Activated CD8-positive, alpha-beta memory T cell treated with anti-CD3 and anti-CD28 coated beads, Interleukin-2, amount 50 U/mL, for 1 hour (primary cell): Measurements from ENCODE around the gene IGLL5.
A peak's percentile ranks its signal among the peaks of the same experiment; 100 is the strongest.
"Not testable (repeated sequence)": the region's sequence is repeated elsewhere in the genome, so short reads cannot be mapped to it uniquely, and the experiment has no call there.

Experiments
- DNase-seq: peaks from one replicate; pipeline ENCODE4 v3.0.0-alpha.2; 2020; ENCODE audit errors: extremely low read depth

The IGLL5 gene

DNA sequence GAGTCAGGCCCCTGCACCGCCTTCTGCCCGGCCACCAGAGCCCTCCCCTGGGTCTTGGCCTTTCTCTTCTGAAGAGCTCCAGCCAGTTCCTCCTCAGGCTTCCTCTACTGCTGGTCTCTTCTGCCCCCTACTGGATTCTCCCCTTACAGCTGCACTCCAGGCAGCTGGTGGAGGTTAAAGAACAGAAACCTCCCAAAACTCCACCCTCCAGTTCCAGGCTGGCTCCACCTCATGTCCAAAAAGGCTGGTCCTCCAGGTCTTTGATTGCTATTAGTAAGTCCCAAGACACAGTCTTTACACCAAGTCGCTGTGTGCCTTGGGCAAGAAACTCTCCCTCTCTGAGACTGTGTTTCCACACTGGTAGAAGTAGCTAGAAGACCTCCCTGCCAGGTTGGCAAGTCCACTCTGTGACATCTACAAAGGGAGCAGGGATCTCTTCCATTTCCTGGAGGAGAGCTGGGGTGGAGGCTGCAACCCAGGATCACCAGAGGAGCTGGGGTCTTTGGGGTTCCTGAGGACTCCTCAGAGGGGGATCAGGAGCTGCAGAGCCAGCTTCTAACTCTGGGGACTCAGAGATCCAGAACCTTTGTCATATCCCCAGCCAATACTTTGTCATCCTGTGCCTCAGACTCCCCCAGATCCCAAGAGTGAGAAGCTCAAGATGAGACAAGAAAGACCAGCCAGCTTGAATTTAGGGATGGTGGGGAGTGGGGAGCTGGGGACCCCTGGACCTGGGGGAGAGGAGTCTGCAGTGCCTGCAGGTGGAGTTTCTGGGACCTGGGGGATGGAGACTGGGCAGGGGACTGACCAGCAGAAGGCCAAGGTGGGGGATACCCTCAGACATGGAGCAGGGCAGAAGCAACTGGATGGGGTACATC lies 3.4 kb upstream of the IGLL5 start:
- DNase-seq, result peak; percentile 36

DNA sequence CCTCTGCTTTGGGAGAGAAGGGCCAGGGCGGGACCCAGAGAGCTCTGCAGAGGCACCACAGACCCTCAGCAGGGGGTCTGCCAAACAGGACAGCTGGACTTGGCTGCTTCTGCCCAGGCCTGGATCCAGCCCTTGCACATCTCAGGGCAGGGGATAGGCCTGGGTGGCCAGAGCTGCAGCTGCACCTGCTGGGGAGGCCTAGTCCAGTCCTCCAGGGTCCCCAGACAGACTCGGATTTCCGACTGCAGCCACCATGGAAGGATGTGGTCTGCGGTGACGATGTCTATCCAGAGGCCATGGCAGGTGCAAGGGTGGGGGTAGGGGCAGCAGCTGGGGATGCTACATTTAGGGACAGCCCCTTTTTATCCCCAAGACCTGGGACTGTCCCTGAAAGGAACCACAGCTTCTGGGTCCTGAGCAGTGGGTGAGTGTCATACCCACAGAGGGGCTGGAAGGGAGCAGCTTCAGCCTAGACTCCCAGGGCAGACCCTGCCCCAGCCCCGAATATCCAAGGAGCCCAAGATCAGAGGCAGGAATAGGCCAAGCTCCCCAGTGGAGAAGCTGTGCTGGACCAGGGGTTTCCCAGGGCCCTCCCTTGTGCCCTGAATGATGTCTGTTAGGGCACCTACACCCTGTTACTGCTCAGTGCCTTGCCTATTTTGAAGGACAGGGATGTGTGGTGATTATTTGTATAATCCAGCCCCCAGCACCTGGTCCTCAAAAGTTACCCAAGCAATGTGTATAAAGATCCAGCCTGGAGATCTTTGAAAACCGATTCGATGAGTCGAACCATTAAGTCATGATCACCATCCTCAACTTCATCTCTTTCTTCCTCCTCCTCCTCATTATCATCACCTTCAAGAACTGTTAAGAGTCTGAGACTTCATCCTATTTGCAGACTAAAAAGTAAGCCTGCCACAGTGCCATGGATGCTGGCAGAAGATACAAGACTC lies 2.5 kb upstream of the IGLL5 start:
- no peak for DNase-seq

DNA sequence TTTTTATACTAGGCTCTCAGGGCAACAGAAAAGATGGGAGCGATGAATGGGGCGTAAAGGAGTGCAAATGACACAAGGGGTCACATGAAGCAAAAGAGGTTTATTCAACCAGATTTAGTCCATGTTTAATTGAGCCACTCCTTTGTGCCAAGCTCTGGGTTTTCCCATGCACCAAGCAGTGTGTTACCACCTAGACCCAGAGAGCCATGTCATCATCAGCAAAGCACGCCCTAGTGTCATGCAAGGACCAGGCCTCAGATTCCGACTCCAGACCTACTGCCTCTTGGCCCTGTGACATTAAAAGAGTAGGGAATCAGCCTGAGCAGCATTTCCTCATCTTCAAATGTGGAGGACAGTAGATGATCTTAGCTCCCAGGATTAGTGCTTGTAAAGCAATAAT lies 1.1 kb upstream of the IGLL5 start:
- DNase-seq, result no peak

DNA sequence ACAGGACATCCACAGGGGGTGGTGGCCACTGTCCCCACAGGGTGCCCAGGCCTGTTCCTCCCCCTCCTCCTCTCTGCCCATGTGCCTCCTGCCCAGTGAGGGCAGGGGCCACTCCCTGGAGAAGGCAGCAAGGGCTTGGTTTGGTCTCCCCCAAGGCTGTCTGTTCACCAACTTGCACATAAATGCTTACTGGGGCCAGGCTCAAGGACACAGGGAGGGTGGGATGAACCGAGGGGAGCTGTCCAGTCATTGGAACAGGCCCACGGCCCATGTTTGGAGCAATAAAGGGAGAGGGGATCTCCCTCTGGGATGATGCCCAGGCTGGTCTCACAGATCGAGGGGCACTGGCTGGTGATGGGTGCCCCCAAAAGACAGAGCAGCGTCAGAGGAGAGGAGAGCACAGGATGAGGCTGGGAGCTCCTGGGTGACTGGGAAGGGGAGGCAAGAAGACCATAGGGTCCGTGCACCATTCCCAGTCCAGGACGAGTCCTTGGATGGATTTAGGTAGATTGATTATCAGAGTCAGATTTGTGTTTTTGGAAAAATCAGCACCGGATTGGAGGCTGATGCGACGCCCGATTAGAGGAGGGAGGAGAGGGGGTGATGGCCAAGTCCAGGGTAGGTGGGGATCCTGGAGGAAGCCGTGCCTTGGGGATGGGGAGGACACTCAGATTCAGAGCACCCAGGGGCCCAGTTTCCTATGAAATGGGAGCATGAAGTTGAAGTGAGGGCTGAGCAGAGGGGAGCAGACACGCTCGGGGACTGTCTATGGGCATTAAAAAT lies 1.1 kb downstream of the IGLL5 start:
- no peak for DNase-seq

DNA sequence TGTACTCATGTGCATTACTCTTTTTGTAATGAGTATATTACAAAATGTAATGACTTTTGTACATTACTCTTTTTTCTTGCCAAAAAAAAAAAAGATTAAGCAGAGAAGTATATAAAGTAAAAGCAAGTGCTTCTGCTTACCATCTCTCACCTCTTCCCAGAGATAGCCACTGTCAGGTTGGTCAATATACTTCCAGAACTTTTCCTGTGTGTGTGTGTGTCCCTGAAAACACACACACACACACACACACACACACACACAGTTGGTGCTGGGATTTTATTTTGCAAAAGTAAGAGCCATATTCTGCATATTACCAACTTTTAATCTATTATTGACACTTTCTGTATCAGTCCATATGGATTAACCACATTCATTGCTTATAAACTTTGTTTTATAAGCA lies 2.5 kb downstream of the IGLL5 start:
- DNase-seq, result no peak

DNA sequence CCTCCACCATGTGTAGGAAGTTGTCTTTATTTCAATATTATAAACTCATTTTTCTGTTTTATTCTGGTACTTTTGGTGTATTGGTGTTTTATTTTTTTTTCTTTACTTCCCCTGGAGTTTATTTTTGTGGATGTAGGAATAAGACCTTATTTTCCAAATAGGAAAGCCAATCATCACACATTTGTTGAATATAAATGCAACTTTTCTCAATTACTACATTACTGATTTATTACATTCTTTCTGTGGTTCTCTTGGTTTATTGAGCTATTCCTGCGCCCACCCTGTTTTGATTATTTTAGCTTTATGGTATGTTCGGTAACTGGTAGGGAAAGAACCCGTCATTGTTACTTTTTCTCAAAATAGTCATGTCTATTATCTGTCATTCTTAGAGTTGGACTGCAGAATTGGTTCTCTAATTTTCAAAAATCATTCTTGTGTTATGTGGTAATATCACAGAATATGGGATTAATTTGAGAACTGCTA lies 3.6 kb downstream of the IGLL5 start:
- no peak for DNase-seq

DNA sequence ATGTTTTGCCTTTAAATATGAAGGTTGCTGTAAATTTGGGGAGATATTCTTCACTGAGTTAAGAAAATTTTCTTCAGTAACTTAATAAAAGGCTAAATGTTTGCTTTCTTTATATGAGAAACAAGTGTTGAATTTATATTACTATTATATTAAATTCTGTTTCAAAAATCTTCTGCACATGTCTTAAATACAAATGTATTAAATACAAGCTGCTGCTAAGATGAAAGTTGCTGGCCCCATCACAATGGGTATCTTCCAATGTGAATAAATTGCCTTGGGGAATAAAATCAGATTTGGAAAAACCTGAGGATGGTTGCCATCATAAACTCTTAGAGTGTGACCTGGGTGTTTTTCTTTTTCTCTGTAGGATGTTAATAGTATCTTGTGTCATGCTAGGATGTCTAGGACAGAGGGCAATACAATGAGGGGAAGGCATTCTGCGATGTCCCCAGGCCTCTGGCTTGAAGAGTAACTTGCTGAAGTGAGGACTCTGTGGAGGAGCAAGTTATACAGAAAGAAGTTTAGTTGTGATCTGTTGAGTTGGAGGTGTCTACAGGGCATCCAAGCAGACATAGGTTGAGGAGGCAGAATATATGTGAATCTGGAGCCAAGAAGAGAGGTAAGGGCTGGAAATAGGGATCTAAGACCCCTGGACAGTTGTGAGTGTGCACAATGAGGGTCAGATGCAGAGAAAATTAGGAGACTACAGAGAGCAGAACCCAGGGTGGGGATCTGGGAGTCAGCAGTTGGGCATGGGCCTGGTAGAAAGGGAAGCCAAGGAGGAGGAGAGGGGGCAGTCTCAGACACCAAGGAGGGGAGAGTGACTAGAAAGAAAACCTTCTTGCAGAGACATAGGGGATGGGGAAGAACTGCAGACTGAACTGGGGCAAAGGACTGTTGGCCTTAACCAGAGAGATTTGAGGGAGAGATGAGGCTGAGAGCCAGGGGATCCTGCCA lies 4.8 kb downstream of the IGLL5 start:
- DNase-seq, result no peak

DNA sequence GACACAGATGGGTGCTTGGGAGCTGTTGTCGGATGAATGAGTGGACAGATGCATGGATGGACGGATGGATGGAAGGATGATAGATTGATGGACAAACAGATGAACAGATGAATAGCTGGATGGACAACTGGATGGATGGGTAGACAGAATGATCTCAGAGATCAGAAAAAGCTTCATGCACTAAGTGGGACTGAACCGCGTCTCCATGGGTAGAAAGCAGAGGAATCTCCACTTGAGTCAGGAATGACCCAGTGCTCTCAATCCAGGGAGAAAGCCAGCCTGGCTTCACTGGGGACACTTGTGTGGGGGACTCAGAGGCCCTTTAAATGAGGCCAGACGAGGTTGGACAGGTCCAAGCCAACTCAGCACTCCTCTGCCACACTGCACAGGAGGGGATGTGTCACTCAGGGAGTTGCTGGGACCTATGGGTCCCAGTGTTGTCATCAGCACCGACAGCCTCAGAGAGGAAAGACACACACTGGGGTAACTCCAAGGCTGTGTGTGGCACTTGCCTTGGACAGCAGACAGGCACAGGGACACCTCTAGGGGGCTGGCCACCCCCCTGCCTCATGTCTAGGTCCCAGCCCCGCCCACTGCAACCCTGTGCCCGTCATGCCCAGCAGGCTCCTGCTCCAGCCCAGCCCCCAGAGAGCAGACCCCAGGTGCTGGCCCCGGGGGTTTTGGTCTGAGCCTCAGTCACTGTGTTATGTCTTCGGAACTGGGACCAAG lies 5.6 kb downstream of the IGLL5 start:
- DNase-seq, result no peak

DNA sequence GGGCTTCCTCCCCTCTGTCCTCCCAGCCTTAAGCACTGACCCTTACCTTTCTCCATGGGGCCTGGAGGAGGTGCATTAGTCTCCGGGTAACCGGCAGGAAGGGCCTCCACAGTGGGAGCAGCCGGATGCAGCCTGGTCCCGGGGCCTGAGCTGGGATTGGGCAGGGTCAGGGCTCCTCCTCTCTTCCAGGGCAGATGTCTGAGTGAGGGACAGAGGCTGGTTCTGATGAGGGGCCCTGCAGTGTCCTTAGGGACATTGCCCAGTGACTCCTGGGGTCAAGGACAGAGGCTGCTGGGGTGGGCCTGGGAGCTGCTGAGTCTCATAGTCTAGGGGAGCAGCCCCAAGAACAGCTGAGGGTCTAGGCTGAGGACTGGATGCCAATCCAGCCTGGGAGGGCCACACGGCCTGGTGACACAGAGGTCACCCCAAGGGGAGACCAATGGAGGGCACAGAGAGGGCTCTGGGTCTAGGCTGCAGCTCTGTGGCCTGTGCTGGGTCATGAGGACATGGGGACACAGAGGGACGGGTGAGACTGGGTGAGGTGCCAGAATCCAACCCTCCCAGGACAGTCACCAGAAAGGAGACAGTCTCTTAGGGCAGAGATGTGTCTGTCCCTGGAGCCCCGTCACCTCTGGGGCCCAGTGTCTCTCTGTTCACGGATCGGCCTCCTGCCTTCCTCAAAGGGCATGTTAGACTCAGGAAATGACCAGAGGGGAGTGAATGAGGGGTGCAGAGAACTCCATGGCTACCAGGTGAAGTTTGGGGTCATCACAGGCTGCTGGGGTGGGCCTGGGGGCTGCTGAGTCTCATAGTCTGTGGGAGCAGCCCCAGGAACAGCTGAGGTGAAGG lies 6.5 kb downstream of the IGLL5 start:
- DNase-seq, result no peak

DNA sequence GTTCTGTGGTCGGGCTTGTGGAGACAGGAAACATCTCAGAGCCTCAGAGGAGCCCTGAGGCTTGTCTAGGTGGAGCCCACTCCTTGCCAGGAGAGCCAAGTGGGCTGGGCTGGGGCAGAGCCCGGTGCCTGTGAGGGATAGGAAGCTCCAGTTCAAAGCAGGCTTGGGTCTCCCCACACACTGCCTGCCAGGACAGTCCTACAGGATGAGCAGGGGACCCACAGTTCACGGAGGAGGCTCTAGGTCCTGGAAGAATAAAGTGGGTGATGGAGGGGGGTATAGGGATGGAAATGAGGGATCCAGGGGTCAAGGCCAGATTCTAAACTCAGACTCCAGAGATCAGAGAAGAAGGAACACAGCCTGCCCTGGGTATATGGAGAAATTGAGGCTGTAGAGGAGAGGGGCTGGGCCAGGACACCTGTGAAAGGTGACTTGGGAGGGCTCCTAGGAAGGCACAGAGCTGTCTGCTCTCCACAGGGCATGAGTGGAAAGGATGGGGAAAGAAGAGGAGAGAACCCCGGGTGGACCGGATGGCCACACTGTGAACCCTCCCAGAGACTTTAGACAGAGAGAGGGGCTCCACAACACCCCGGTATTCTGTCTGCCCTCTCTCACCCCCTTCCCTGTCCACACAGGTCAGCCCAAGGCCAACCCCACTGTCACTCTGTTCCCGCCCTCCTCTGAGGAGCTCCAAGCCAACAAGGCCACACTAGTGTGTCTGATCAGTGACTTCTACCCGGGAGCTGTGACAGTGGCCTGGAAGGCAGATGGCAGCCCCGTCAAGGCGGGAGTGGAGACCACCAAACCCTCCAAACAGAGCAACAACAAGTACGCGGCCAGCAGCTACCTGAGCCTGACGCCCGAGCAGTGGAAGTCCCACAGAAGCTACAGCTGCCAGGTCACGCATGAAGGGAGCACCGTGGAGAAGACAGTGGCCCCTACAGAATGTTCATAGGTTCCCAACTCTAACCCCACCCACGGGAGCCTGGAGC lies 7.4 kb downstream of the IGLL5 start:
- DNase-seq, result no peak

DNA sequence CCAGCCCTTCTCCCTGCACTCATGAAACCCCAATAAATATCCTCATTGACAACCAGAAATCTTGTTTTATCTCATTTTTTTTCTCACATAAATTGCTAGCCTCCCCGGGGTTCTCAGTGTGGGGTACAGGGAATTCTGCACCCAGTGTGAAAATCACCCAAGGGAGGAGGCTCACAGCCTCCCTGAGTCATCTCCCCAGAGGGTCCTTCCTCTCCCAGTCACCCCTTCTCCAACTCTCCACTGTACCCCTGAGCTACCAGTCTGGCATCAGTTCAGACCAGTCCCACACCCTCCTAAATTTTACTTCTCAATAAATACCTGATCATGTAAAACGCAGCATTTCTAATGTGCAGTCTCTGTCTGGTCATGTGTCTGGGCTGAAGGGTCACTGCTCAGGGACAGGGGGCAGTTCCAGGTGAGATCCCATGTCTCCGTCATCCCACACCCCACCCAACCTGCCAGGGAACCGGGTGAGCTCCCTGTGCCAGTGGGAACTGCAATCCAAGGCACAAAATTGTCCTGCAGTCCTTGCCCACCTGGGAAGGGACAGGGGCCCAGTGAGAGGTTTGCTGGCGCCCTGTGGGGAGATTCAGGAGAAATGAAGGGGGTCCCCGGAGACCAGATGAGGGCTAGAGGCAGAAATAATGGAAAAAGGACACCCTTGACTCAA lies 8.3 kb downstream of the IGLL5 start:
- no peak for DNase-seq

DNA sequence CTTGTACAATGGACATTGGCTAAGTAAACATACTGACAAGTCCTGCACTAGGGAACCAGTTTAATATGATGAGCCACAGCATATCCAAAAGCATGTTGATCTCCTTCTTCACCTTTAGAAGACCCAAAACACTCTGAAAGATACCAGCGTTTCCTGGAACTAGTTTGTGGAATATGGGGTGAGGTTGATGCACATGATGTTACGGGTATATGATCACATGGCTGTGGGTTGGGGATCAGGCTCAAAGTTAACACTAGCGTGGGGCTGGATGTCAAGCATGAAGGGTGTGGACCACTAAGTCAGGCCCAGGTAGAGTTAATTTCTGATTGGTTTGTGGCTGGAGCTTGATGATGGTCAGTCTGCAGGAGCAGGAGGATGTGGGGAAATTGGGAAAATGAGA lies 9.0 kb downstream of the IGLL5 start:
- no peak for DNase-seq

DNA sequence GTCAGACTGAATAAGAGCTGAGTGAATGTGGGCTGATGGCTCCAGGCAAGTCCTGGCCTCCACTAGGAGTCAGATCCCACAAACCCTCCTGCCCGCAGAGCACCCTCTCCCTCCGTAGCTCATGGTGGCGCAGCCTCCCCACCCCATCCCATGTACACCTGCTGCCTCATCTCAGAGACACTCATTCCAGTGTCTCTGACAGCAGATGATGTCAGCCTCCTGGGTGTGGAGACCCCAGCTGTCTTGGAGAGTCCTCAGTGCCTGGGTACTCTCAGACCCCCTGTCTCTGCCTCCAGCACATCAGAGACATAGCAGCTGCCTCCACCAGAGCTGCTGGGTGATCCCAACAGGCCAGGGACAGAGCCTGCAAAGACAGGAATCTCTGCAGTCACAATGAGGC lies 9.5 kb downstream of the IGLL5 start:
- no peak for DNase-seq

DNA sequence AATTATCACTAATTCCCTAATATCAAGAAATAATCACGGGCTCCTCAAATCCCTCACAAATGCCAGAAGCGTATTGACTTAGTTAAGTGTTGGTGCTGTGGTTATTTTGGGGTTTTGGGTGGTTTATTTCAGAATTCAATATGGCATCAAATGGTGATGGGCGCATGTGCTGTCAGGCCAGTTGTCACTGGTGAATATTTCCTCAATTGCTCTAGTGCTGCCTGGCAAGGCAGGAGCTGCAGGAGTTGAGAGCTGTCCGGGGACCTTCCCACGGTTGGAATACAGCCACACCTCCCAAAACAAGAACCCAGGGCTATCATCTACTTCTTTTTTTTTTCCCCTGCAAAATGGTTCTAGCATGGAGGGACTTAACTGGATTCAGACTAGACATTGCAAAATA lies 10.3 kb downstream of the IGLL5 start:
- no peak for DNase-seq

DNA sequence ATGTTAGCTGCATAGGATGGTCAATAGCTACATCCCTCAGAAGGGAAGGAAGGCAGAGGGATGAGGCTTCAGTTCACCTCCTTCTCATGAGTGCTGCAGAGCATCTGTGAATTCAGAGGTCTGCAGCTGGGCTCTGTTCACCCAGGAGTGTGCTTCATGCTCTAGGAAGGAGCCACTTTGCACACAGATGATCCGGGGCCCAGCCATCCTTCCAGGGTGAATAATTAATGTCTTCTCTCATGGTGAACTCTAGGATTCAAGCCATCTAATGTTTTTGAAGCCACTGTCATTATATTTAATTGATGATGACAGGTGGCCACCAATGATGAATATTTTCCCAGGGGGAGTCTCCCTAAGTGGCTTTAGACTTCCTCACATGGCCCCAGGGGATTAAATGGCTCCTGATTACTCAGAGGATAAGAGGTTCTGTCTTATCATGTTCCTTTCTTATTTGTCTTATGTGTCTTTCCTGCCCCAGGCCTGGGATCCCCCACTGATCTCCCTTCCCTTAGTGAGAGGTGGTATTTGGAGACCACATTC lies 10.9 kb downstream of the IGLL5 start:
- DNase-seq, result not testable (repeated sequence)

DNA sequence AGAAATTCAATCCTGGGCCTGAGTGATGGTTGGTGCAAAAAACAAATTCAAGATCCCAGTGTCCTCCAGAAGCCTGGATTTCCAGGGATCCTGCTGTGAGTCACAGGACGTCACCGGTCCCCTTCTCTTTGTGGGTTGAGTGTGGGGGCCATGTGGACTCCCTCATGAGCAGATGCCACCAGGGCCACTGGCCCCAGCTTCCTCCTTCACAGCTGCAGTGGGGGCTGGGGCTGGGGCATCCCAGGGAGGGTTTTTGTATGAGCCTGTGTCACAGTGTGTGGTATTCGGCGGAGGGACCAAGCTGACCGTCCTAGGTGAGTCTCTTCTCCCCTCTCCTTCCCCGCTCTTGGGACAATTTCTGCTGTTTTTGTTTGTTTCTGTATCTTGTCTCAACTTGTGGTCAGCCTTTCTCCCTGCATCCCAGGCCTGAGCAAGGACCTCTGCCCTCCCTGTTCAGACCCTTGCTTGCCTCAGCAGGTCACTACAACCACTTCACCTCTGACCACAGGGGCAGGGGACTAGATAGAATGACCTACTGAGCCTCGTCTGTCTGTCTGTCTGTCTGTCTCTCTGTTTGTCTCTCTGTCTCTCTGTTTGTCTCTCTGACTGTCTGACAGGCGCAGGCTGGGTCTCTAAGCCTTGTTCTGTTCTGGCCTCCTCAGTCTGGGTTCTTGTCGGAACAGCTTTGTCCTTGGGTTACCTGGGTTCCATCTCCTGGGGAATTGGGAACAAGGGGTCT lies 11.9 kb downstream of the IGLL5 start:
- DNase-seq, result not testable (repeated sequence)
